22Rv1 (cell line): ENCODE measurements around the gene SLC39A12.

Source experiments
- CTCF ChIP-seq: fragments of 450-650 bp; IDR thresholded peaks from 2 replicates; pipeline ENCODE4 v1.5.1; 2017; ENCODE audit warnings: mild to moderate bottlenecking
- ZFX ChIP-seq: fragments of 450-650 bp; IDR thresholded peaks from 2 replicates; pipeline ENCODE4 v1.6.1; 2017; ENCODE audit warnings: antibody characterized with exemption, borderline replicate concordance

DNA sequence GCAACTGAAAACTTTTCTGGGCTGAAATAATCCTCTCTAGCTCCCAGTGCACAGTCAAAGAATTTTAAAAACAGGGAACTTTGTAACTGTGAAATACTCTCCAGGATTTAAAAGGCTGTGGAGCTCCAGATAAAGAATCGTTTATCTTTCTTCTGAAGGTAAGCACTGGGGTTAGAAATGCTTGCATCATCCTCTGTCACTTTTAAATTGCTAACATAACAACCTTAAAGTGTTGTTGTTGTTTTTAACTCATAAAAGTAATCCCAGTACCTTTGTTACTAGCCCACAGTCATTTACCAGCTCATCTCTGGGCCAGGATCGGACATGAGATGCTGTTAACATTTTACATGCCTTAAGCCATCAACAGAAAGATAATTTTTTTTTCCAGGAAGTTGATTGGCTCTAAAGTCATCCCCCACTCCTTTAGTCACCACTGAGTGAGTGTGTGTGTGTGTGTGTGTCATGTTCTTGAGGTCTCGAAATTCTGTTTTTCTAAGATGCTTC is at the start of gene SLC39A12:
- TF ChIP-seq CTCF (no peak), ZFX (no peak)
